Esophagus squamous epithelium (tissue), 4 donors: Measurements from ENCODE around the gene SPTY2D1.

Experiments
- CTCF ChIP-seq, 6 experiments: fragments of 450-650 bp in 4 of 6; fragments of 200-600 bp in 2 of 6; sonication (generic) in 2 of 6; IDR thresholded peaks; one replicate each; pipeline ENCODE4 v1.5.1; 2016 to 2019; ENCODE audit warnings: antibody characterized with exemption in 6 of 6, mild to moderate bottlenecking in 4 of 6, moderate library complexity in 4 of 6
- POLR2A ChIP-seq, 4 donors: fragments of 450-650 bp; IDR thresholded peaks; one replicate each; pipeline ENCODE4 v1.6.1; 2017; ENCODE audit warnings: antibody characterized with exemption in 4 of 4, mild to moderate bottlenecking in 4 of 4, moderate library complexity in 3 of 4

- TF ChIP-seq CTCF (IDR thresholded peaks at IDR 0.05), result no peak
- TF ChIP-seq POLR2A (IDR thresholded peaks at IDR 0.05), result no peak
Measured at GRCh38 chr11:18575361-18575760, 58.8 kb downstream of the SPTY2D1 start.
